HepG2 (cell line): ENCODE results near the gene SGF29. TPM values are rescaled to one million over a fixed set of nuclear protein-coding genes. Genes with fewer than 3 reads are reported as not detected.

ENCODE experiments used
- DRAP1 ChIP-seq: IDR thresholded peaks from 2 replicates; pipeline ENCODE4 v1.6.1; 2016; ENCODE audit warnings: missing genetic modification reagents, missing compliant biosample characterization
- FLYWCH1 ChIP-seq: sonication (generic); formaldehyde crosslinking; IDR thresholded peaks from 2 replicates; pipeline ENCODE4 v1.8.1; 2023; ENCODE audit warnings: mild to moderate bottlenecking, missing genetic modification reagents
- IRX3 ChIP-seq: sonication (generic); formaldehyde crosslinking; IDR thresholded peaks from 2 replicates; pipeline ENCODE4 v1.8.1; 2023; ENCODE audit warnings: mild to moderate bottlenecking, low read depth, missing genetic modification reagents, borderline replicate concordance
- LCORL ChIP-seq, 2 experiments: fragments of 450-650 bp in 1 of 2; sonication (generic) in 1 of 2; formaldehyde crosslinking in 1 of 2; IDR thresholded peaks; 2 replicates each; pipeline versions ENCODE4 v1.5.0 to v1.6.1; 2017 to 2020; ENCODE audit warnings: antibody characterized with exemption in 1 of 2, missing genetic modification reagents in 1 of 2
- RFXANK ChIP-seq: IDR thresholded peaks from 2 replicates; pipeline ENCODE4 v1.6.1; 2016
- SAFB2 ChIP-seq: sonication (generic); formaldehyde crosslinking; IDR thresholded peaks from 2 replicates; pipeline ENCODE4 v1.5.1; 2020; ENCODE audit warnings: missing genetic modification reagents, low read depth, mild to moderate bottlenecking, borderline replicate concordance
- SIX1 ChIP-seq: sonication (generic); formaldehyde crosslinking; IDR thresholded peaks from 2 replicates; pipeline ENCODE4 v1.4.0; 2020; ENCODE audit warnings: missing genetic modification reagents, borderline replicate concordance
- SP4 ChIP-seq: sonication (generic); formaldehyde crosslinking; IDR thresholded peaks from 2 replicates; pipeline ENCODE4 v1.8.1; 2023; ENCODE audit warnings: mild to moderate bottlenecking, missing genetic modification reagents
- SSRP1 ChIP-seq: IDR thresholded peaks from 2 replicates; pipeline ENCODE4 v1.6.1; 2016; ENCODE audit warnings: control low read depth
- ZHX2 ChIP-seq, 2 experiments: sonication (generic) in 1 of 2; formaldehyde crosslinking in 1 of 2; IDR thresholded peaks; 2 replicates each; pipeline versions ENCODE4 v1.6.1 to v1.9.0; 2014 to 2022; ENCODE audit warnings: antibody characterized with exemption in 1 of 2, borderline replicate concordance in 1 of 2, inconsistent platforms in 1 of 2, low read depth in 1 of 2, missing genetic modification reagents in 1 of 2
- ZKSCAN1 ChIP-seq: fragments of 150-350 bp; IDR thresholded peaks from 2 replicates; pipeline ENCODE4 v1.6.1; 2014; ENCODE audit warnings: low read length
- ZMAT3 ChIP-seq: sonication (generic); formaldehyde crosslinking; conservative IDR thresholded peaks from 2 replicates; pipeline ENCODE4 v1.7.0; 2021; ENCODE audit warnings: missing genetic modification reagents
- ZNF101 ChIP-seq: sonication (generic); formaldehyde crosslinking; IDR thresholded peaks from 2 replicates; pipeline ENCODE4 v1.4.0; 2020; ENCODE audit warnings: mild to moderate bottlenecking, low read depth, missing genetic modification reagents, borderline replicate concordance
- ZNF225 ChIP-seq: sonication (generic); formaldehyde crosslinking; IDR thresholded peaks from 2 replicates; pipeline ENCODE4 v1.4.0; 2020; ENCODE audit warnings: mild to moderate bottlenecking, missing genetic modification reagents
- ZNF451 ChIP-seq: sonication (generic); formaldehyde crosslinking; IDR thresholded peaks from 2 replicates; pipeline ENCODE4 v1.5.0; 2020; ENCODE audit warnings: mild to moderate bottlenecking, missing genetic modification reagents
- ZNF513 ChIP-seq: sonication (generic); formaldehyde crosslinking; conservative IDR thresholded peaks from 2 replicates; pipeline ENCODE4 v1.5.0; 2020; ENCODE audit warnings: missing genetic modification reagents
- ZNF549 ChIP-seq: sonication (generic); formaldehyde crosslinking; IDR thresholded peaks from 2 replicates; pipeline ENCODE4 v1.5.0; 2020; ENCODE audit warnings: missing genetic modification reagents
- ZNF597 ChIP-seq: sonication (generic); formaldehyde crosslinking; IDR thresholded peaks from 2 replicates; pipeline ENCODE4 v1.5.0; 2020; ENCODE audit warnings: missing genetic modification reagents
- ZNF784 ChIP-seq: sonication (generic); formaldehyde crosslinking; IDR thresholded peaks from 2 replicates; pipeline ENCODE4 v1.5.1; 2020; ENCODE audit warnings: missing genetic modification reagents, mild to moderate bottlenecking, borderline replicate concordance
- polyA plus RNA-seq, 8 experiments: library from polyadenylated mRNA; depleted of rRNA in 3 of 8; stranded (reverse) in 7 of 8; unstranded in 1 of 8; fragments of >200 nt; fragmentation: Illumina TruSeq in 4 of 8; extraction: Trizol in 4 of 8; gene quantifications; 2 replicates each; pipeline versions ENCODE4 v1.2.1 to v1.2.3, GENCODE V29; 2011 to 2016; ENCODE audit warnings: low read depth in 4 of 8, missing spikeins in 1 of 8, mixed read lengths in 1 of 8; ENCODE audit not compliant: insufficient read depth in 1 of 8
- total RNA-seq, 5 experiments: library from RNA; depleted of rRNA; stranded (reverse); fragments of >200 nt; fragmentation: Illumina TruSeq; extraction: Trizol; gene quantifications; 2 replicates each; pipeline ENCODE4 v1.2.3, GENCODE V29; 2016; ENCODE audit warnings: low read depth in 1 of 5

Gene SGF29
- total and polyA plus RNA-seq, 2 of the 13 experiments (the other 11 are each of a cell fraction or from before 2014, with no cell fraction given), result 5.0 to 29.4 TPM

GRCh38 chr16:28538733-28539596, 14.8 kb upstream of the SGF29 start, which contains the start of gene NUPR1 (continued):
- TF ChIP-seq DRAP1 (CRISPR knock-in tag), result peak; percentile 80; the same call in 1 of the 2 replicates
- TF ChIP-seq ZHX2 (IDR thresholded peaks at IDR 0.05; ENCODE audit: low read depth), result no peak
- no peak for TF ChIP-seq ZHX2 (CRISPR knock-in tag; IDR thresholded peaks at IDR 0.05; ENCODE audit: borderline replicate concordance)
- TF ChIP-seq RFXANK, result no peak
- no peak for TF ChIP-seq SIX1 (CRISPR knock-in tag)
- peak; percentile 66; the same call in 1 of the 2 replicates for TF ChIP-seq SAFB2 (CRISPR knock-in tag)
- TF ChIP-seq ZNF597 (CRISPR knock-in tag), result no peak
- TF ChIP-seq ZNF549, result no peak
- TF ChIP-seq IRX3 (CRISPR knock-in tag), result no peak
- TF ChIP-seq FLYWCH1, result no peak
- TF ChIP-seq SSRP1, result no peak; the same call in 1 of the 2 replicates
- TF ChIP-seq LCORL (IDR thresholded peaks at IDR 0.05), result peak; percentile 65
- TF ChIP-seq LCORL (CRISPR knock-in tag; IDR thresholded peaks at IDR 0.05), result peak; percentile 100
- no peak; the same call in 1 of the 2 replicates for TF ChIP-seq ZMAT3 (CRISPR knock-in tag)
- TF ChIP-seq ZNF784 (CRISPR knock-in tag), result no peak
- no peak for TF ChIP-seq ZNF101 (CRISPR knock-in tag)
- TF ChIP-seq ZNF451 (CRISPR knock-in tag), result peak; percentile 52; the same call in 1 of the 2 replicates
- TF ChIP-seq SP4 (CRISPR knock-in tag), result 0 out of 2 replicates have a peak, but pooled peaks have one; percentile 9
- no peak for TF ChIP-seq ZNF513 (CRISPR knock-in tag)
- TF ChIP-seq ZNF225, result peak; percentile 27
- TF ChIP-seq ZKSCAN1, result no peak
